HG03280 (cell line): ENCODE measurements around the gene EYS.

Experiments
- ATAC-seq: cut with Tn5 transposase; IDR thresholded peaks from one replicate; pipeline ENCODE4 v1.9.1; 2021; ENCODE audit warnings: mild to moderate bottlenecking, moderate library complexity; ENCODE audit not compliant: unreplicated experiment

EYS gene

DNA sequence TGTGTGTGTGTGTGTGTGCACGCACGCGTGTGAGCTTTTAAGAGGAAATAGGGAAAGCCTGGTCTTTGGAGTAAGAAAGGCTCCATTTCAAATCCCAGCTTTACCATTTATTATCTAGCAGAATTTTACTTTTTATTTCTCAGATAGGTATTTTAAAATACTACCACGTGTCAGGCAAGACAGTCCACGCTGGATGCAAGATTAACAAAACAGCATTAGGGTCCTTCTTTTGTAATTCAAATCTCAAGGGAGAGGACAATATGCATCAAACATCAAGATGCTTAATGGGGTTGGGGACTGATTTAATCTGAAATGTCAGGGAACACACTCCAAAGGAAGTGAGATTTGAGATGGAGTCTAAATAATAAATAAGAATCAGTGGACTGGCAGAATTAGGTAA is 1302.6 kb downstream of the EYS start:
- ATAC-seq: no peak

DNA sequence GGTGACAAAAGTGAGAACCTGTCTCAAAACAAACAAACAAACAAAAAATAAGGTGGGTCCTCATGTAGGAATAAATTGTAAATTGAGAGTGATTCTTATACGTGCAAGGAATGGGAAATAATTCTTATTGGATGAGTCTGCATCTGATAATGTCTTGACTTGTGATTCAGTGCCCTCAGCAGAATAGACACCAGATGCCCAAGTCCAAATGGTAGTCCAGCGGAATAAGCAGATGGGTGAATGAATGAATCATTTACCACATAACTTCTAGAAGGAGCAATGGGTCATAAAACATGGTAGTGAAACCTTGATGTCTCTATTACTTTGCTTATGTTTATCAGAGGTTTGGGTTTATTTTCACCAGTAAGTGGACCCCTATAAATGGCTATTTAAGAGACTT is 1323.7 kb downstream of the EYS start:
- ATAC-seq: no peak

GRCh38 chr6:64376394-64376793 is 1330.6 kb downstream of the EYS start:
- no peak for ATAC-seq

- no peak for ATAC-seq
These were observed 1349.6 kb downstream of the EYS start for GRCh38 chr6:64357430-64357829.

- no peak for ATAC-seq
These were observed 1359.6 kb downstream of the EYS start for GRCh38 chr6:64347411-64347810.

DNA sequence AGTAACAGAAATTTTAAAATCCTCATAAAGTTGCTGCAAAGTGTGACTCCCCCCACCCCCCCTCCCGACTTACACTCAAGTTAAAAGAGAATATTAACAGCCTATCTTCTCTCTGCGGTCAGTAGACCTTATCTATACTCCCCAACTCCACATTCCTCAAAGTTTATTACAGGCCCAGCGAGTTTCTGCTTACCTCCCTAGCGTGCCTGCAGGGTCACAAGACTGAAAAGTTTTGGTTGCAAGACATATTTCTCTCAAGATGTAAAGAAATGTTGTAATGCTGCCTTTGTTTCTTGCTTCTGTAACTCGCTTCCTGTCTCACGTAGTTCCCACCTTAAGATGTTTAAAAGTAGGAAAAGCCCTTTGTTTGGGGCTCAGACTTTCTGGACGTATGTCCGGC is 1371.8 kb downstream of the EYS start:
- ATAC-seq: no peak

DNA sequence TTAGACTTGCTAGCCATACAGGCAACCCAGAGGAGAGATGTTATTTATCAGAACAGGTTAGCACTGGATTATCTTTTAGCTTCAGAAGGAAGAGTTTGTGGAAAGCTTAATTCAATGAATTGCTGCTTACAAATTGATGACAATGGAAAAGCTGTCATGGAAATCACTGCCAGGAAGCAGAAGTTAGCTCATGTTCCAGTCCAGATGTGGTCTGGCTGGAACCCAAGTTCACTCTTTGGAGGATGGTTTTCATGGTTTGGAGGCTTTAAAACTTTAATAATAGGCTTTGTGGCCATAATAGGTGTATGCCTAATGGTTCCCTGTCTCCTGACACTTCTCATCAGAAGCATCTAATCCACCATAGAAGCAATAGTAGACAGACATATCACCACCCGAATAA is 1372.4 kb downstream of the EYS start:
- no peak for ATAC-seq

GRCh38 chr6:64330694-64331307 is 1376.2 kb downstream of the EYS start:
- ATAC-seq: no peak

GRCh38 chr6:64326939-64327338 is 1380.1 kb downstream of the EYS start:
- ATAC-seq: no peak

- ATAC-seq: no peak
These were observed 1381.9 kb downstream of the EYS start for GRCh38 chr6:64325093-64325492.

DNA sequence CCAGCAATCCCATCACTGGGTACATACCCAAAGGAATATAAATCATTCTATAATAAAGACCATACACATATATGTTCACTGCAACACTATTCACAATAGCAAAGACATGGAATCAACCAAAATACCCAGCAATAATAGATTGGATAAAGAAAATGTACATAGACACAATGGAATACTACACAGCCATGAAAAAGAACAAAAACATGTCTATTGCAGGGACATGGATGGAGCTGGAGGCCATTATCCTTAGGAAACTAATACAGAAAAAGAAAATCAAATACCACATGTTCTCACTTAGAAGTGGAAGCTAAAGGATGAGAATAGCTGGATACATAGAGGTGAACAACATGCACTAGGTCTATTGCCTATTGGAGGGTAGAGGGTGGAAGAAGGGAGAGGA is 1396.8 kb downstream of the EYS start:
- ATAC-seq: no peak

- ATAC-seq: no peak
These were observed 1405.5 kb downstream of the EYS start for GRCh38 chr6:64301307-64302236.

DNA sequence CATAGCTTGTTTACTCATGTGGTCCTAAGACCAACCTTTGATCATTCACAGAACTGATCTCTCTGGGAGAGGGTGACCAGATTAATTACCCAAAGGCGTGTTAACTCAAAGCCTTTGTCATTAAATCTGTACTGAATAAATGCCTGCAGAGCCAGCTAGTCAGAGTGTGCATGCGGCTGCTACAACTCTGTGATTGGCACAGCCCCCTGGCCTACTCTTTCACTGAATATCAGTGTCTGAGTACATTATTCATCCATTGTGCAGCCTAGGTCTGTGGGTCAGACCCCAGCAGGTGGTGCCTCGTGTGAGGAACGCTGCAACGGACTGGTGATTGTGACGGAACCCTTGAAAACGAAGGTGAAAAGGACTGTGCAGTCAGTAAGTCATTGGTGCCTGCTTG is 1407.8 kb downstream of the EYS start:
- ATAC-seq: no peak

DNA sequence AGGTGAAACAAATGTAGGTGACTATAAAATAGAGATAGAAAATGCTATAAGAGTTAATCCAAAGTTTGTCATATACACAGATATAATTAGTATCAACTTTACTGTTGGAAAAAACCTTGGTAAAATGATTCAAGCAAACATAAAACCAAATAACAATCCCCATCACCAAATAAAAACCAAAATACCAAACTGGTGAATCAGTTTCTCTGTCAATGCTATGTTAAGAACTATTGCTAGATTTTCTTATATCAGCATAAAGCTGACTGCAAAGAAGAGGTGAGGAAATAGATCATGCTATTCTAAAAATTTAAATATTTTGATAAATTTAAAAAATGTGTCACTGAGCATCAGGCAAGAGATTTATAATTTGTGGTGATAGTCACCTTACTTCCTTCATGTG is 1413.0 kb downstream of the EYS start:
- no peak for ATAC-seq

GRCh38 chr6:64293298-64293697 is 1413.7 kb downstream of the EYS start:
- no peak for ATAC-seq

- ATAC-seq: no peak
These were observed 1416.2 kb downstream of the EYS start for GRCh38 chr6:64290867-64291266.

DNA sequence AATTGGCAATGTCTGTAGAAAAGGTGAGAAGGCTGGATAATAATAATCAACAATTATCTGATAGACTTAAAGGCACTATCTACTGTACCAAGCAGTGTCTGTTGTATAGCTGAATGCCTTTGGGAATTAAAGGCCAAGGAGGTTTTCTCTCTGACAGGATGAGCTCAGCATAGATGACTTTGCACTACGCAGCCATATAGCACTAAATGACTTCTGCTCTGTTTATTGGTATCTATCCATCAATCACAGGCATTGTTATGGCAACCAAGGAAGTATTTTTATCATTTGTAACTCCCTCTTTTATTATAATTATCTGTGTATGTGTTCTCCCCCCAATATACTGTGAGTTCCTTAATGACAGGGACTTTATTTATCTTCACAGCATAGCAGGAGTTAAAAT is 1417.1 kb downstream of the EYS start:
- ATAC-seq: no peak

DNA sequence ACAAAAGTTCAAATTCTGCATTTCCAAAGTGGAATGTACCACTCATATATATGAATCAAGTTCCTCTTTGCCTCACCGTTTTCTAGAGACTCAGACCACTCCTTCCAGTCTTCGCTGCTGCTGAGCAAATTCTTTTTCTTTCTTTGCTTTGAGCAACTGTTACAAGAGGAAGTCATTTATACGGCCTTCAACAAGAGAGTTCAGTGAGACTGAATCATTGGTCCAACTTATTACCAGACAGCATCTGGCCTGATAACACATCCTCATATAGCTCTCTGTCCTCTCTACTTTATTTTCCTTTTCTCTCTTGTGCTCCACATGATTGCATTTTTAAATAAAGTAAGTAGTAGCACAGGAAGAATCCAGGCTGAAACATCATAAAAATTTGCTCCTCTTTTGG is 1418.7 kb downstream of the EYS start:
- no peak for ATAC-seq

DNA sequence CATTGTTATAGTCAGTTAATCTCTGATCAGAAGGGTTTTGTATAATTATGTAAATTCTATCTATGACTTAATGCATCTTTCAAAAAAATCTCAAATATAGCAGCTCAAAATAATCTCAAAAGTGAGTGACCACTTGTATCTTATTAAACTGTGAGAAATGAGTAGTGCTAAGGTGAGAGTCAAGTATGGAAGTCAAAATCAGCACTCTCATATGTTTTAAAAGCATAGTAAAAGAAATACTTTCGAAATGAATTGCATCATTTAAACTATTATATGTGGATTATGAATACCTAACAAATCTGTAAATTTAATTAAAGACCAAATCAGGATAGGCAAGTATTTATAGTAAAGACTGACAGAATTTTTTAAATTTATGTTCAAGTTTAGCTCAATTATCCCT is 1425.9 kb downstream of the EYS start:
- ATAC-seq: no peak

DNA sequence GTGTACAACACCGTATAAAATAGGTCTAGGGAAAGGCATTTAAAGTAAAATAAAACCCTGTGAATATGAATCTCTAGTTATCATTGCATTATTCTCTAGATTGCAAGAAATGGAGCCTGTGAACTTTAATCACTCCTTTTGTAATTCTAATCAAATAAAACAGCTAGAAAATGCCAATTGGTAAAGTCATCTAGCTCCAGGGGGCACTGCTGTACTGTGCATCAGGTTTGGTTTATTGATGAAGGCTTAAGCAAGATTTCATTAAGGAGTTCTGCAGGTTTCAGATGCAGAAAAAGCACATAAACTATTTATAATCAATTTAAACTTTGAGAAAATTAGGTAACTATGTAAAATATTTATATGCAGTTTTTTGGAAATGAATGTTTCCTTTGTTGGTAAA is 1426.5 kb downstream of the EYS start:
- no peak for ATAC-seq

DNA sequence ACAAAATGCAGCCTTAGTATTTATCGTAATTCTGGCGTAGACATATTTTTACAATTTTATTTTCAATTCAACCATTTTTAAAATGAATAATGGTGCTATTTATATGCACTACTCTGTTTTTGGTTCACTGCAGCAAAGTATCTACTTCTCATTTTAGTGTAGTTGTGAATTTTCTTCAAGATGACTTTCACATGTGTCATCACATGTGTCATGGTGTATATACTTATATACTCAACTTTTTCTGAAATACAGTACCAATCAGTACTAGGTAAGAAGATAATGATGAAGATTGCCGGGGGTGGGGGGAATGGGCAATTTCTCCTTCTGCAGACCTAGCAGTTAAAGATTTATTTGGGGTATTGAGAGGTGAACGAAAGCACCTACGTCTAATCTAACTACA is 1436.9 kb downstream of the EYS start:
- no peak for ATAC-seq

DNA sequence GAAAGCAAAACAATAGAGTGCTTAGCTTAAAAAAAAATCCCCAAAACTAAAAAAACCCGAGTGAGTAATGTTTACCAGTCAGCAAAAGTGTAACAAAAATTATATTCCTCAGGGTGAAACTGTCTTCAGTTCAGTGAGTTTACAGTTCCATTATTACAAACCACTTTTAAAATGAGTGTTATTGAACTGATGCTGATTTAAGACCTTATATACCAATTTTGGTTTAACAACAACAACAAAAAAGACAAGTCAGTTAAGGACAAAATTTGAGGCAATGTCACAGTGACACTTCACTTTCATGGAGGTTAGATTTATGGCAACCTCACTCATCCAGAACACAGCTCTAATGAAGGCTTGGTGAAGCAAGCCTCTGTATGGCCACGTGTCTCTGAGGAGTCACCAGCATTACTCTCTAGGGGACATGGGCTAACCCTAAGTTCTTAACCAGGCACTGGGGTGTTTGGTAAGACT is 1440.6 kb downstream of the EYS start:
- ATAC-seq: peak; percentile 73
